ENCODE data around the gene MAMDC4. TPM values are rescaled to one million over a fixed set of nuclear protein-coding genes. Genes with fewer than 3 reads are reported as not detected.

Gene MAMDC4
- total RNA-seq = 0.39 and 0.76 TPM in 2 replicates

DNA sequence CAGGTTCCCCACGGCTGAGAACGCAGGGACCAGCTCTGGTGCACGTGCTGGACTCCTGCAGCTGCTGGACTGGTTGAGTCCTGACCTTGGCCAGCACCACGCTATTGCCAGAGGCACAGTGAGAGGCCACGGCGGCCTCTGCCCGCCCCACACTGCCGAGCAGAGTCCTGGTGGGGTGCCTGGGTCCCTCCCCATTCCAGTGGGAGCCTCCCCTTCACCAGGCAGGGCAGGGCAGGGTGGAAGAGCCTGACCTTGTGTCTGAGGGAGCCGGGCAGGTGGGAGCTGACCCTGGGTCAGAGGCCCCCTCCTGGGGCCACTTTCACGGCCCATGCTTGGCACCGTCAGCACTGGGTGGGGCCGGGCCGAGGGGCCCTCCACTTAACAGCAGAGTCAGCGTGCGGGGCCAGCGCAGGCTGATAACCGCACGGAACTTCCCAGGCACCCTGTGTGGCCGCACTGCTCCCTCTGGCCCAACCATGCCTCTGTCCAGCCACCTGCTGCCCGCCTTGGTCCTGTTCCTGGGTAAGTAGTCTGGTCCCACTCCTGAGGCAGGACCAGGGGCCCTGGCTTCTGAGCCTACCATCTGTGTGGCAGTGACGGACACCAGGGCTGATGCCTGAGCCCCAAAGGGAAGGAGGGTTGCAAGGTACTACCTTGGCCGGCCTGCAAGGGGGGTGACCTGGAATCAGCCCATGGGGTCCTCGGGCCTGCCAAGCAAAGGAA lies at the start of gene MAMDC4:
Gene MAMDC4, plus strand, starts transcription at position 406 of the 723 bp plus-strand sequence. Its CDS starts 71 bp downstream, at position 477.

DNA sequence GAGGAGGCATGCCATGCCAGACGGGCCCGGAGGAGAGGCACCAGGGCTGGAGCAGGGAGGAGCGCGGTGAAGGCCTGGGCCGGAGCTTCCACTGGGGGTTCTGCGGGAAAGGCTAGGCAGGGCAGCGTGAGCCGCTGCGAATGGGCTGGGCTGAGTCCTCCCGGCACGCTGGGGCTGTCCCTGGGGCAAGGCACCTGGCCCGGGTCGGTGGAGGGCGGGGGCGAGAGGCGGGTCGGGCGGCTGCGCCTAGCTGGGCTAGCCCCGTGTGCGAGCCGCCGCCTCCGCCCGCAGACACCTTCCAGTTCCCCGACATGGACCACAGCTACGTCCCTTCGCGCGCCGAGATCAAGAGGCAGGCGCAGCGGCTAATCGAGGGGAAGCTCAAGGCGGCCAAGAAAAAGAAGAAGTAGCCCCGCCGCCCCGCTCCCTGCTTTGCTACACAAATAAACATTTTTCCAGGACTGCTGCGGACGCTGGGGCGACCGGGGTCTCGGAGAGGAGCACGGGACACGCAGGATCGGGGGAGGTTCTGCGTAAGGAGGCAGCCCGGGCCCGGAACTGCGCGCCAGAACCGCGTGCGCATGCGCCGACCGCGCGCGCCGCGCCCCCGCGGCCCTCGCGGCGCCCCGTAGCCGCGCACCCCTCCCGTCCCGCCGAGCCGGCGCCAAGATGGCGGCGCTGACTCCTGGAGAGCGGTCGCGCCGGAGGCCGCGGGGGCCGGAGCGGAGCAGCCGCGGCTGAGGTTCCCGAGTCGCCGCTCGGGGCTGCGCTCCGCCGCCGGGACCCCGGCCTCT lies 44.7 kb upstream of the MAMDC4 start, which contains the start of gene RABL6:
Gene RABL6, plus strand, starts transcription at position 668 of the 794 bp plus-strand sequence. CDS start 249 bp downstream, outside the sequence.

DNA sequence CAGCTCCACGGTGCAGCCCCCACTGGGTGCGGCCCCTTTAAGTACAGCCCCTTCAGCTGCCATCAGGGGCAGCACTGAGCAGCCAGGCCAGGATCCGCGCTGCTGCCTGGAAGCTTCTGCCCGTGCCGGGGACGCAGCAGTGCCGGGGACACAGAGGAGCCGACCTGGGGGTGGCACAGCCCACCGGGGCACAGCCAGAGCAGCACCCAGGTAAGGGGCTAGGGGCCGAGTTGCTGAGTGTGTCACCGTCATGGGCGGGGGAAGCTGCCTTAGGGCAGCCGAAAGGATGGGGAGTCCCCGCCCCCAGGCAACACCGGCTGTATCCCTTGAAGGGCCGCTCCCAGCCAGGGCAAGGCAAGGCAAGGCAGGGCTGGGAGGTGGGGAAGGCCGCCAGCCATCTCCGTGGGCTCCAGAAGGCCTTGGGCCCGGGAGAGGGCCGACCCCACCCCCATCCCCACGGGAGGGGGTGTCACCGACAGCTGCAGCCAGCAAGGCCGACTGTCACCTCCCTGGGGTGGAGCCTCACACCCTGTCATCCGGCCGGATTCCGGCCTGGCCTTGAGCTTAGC lies 9.7 kb upstream of the MAMDC4 start, which contains the start of gene AJM1:
Gene AJM1, plus strand, starts transcription at position 99 of the 569 bp plus-strand sequence. CDS start 1,937 bp downstream, outside the sequence.

DNA sequence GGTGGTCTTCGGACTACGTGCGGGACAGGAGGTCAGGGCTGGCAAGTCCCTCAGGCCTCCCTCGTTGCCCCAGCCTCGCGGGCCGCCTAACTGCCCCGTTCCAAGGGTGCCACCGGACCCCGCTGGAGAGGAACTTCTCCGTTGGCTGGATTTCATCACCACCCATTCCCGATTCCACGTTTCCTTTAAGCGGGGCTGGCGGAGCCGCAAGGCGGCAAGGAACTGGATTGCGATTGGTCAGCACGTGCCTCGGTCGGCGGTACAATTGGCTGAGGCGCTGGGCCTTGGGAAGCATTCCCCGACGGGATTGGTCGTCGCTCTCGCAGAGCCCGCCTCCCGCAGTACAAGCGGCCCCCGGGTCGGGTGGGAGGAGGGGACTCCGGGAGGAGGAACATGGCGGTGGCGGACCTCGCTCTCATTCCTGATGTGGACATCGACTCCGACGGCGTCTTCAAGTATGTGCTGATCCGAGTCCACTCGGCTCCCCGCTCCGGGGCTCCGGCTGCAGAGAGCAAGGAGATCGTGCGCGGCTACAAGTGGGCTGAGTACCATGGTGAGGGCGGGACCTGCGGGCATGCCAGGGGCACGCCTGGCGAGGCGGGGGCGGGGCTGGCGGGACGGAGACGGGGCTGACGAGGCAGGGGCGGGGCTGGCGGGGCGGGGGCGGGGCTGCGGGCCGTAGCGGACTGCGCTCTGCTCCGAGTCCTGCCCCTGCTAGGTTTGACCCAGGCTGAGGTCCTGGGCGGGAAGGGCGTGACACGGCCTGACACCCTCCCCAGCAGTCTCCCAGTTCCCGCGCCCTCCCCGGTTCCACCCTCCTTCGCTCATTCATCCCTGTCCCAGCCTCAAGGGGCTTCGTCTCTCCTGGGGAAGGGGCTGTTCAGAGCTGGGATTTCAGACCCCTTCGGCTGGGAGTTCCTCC lies 2.8 kb upstream of the MAMDC4 start, which contains the start of gene PHPT1:
Gene PHPT1, plus strand, starts transcription at position 372 of the 922 bp plus-strand sequence. Its CDS starts 22 bp downstream, at position 394.

DNA sequence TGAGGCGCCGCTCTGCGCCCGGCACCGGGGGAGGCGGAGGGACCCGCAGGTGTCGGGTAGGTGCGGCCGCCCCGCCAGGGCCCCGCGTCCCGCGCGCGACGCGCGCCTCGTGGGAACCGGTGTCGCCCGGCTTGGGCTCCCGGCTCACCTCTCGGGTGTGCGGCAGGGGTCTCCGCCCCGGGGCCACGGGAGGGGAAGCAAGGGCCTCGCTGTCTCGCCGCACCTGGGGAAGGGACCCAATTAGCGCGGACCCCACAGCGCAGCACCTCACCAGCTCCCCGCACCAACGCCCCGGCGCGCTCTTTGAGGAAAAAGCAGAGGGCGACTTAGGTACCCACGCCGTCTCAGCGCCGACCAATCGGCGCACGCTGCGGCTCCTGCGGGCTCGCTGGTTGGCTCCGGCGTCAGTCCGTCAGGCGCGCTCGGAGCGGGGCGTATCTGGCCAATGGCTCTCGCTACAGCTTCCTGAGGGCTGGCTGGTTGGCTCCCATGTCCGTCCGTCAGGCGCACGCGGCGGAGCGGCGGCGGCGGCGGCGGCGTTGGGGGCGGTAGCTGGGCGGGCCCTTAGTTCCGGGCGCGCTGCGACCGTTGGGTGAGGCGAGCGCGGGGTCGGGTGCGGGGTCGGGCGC lies 33.9 kb downstream of the MAMDC4 start, which contains the start of gene TRAF2:
Gene TRAF2, plus strand, starts transcription at position 567 of the 629 bp plus-strand sequence. CDS start 12,225 bp downstream, outside the sequence.

Small RNA genes lying within 50 kb of the gene (small RNA-seq; reads per million reads assigned to genes)
- gene MIR4292 (not detected), gene MIR4479 (not detected)

Other genes starting within 250 kb of the MAMDC4 start
- gene EGFL7, start 189.4 kb upstream of the MAMDC4 start, total RNA-seq = 7.1 and 9.2 TPM in 2 replicates
- 28.5 and 34.9 TPM in 2 replicates for gene AGPAT2, start 164.9 kb upstream of the MAMDC4 start, total RNA-seq
- 0.13 and 0.65 TPM in 2 replicates for gene DIPK1B, start 139.8 kb upstream of the MAMDC4 start, total RNA-seq
- gene LCN10, start 109.4 kb upstream of the MAMDC4 start, total RNA-seq = not detected in 2 replicates
- gene LCN6, start 103.8 kb upstream of the MAMDC4 start, total RNA-seq = not detected in 2 replicates
- not detected in 2 replicates for gene LCN8, start 94.1 kb upstream of the MAMDC4 start, total RNA-seq
- not detected in 2 replicates for gene LCN15, start 87.8 kb upstream of the MAMDC4 start, total RNA-seq
- gene TMEM141, start 61.0 kb upstream of the MAMDC4 start, total RNA-seq = 37.4 and 42.7 TPM in 2 replicates
- gene CCDC183, start 56.0 kb upstream of the MAMDC4 start, total RNA-seq = 0.26 and 0.32 TPM in 2 replicates
- gene RABL6, start 44.4 kb upstream of the MAMDC4 start, total RNA-seq = 41.4 and 60.4 TPM in 2 replicates
- gene AJM1, start 9.9 kb upstream of the MAMDC4 start, total RNA-seq = 0.65 TPM in 2 replicates
- 49.9 and 50.8 TPM in 2 replicates for gene PHPT1, start 2.9 kb upstream of the MAMDC4 start, total RNA-seq
- 237 and 265 TPM in 2 replicates for gene EDF1, start 14.0 kb downstream of the MAMDC4 start, total RNA-seq
- gene TRAF2, start 34.2 kb downstream of the MAMDC4 start, total RNA-seq = 6.3 and 9.2 TPM in 2 replicates
- 109 and 113 TPM in 2 replicates for gene FBXW5, start 92.4 kb downstream of the MAMDC4 start, total RNA-seq
- 0.39 and 0.54 TPM in 2 replicates for gene C8G, start 92.9 kb downstream of the MAMDC4 start, total RNA-seq
- not detected in 2 replicates for gene LCN12, start 99.9 kb downstream of the MAMDC4 start, total RNA-seq
- gene PTGDS, start 125.2 kb downstream of the MAMDC4 start, total RNA-seq = 0.65 and 5.1 TPM in 2 replicates
- 0.11 and 0.65 TPM in 2 replicates for gene LCNL1, start 130.6 kb downstream of the MAMDC4 start, total RNA-seq
- 12.1 and 12.8 TPM in 2 replicates for gene PAXX, start 140.1 kb downstream of the MAMDC4 start, total RNA-seq
- 16.0 and 16.6 TPM in 2 replicates for gene CLIC3, start 144.2 kb downstream of the MAMDC4 start, total RNA-seq
- 16.3 and 17.5 TPM in 2 replicates for gene ABCA2, start 175.9 kb downstream of the MAMDC4 start, total RNA-seq
- not detected in 2 replicates for gene FUT7, start 179.7 kb downstream of the MAMDC4 start, total RNA-seq
- 20.0 and 20.1 TPM in 2 replicates for gene NPDC1, start 193.8 kb downstream of the MAMDC4 start, total RNA-seq
- gene ENTPD2, start 201.7 kb downstream of the MAMDC4 start, total RNA-seq = not detected in 2 replicates
- 2.9 and 4.0 TPM in 2 replicates for gene SAPCD2, start 218.2 kb downstream of the MAMDC4 start, total RNA-seq
- gene UAP1L1, start 225.2 kb downstream of the MAMDC4 start, total RNA-seq = 15.6 and 22.1 TPM in 2 replicates
- gene MAN1B1, start 234.6 kb downstream of the MAMDC4 start, total RNA-seq = 60.6 and 60.9 TPM in 2 replicates